Measurements from ENCODE around the gene DEFB110. TPM values are rescaled to one million over a fixed set of nuclear protein-coding genes. Genes with fewer than 3 reads are reported as not detected.

DEFB110 gene
- total RNA-seq (not detected), polyA plus RNA-seq (not detected)

GRCh38 chr6:50021894-50022293 lies at the start of gene DEFB110:
TSS of gene DEFB110 (minus strand) at chr6:50021994. CDS start at chr6:50021935, 59 bp downstream.
- FAIRE-seq, result no peak
- intact Hi-C loops (cut with DNase I), result no loop called here
- Histone ChIP-seq H3K27ac (no peak within 1 kb of the TSS), H3K36me3 (no peaks in the 10 kb centered on the region), H3K4me1 (no peaks in the 10 kb centered on the region), H3K27me3 (no peaks in the 10 kb centered on the region), H3K9me3 (no peaks in the 10 kb centered on the region), H3K4me3 (no peak within 1 kb of the TSS)
- DNase-seq, result no peak
- no peak for ATAC-seq
- no peak for TF ChIP-seq CTCF (IDR thresholded peaks at IDR 0.05)

GRCh38 chr6:50070101-50070500 lies 48.3 kb upstream of the DEFB110 start:
- no peak for ATAC-seq
- 48 to 66% methylated on average over 2 of the region's 2 CpGs for WGBS, 2 donors
- Histone ChIP-seq H3K4me1 (no peaks in the 10 kb centered on the region), H3K4me3 (no peak overlapping the region), H3K9me3 (no peaks in the 10 kb centered on the region), H3K27me3 (no peaks in the 10 kb centered on the region), H3K27ac (no peak overlapping the region), H3K36me3 (no peaks in the 10 kb centered on the region)
- DNase-seq, result no peak
- no peak for TF ChIP-seq CTCF (IDR thresholded peaks at IDR 0.05)
- FAIRE-seq, result no peak
- intact Hi-C loops (cut with DNase I), result no loop called here

GRCh38 chr6:50062051-50062450 lies 40.3 kb upstream of the DEFB110 start:
- WGBS, 2 donors, result 7 to 13% methylated on average over 2 of the region's 2 CpGs
- DNase-seq (no peak), ATAC-seq (no peak), FAIRE-seq (no peak)
- H3K4me3 ChIP-seq, result no peak overlapping the region
- H3K27me3 ChIP-seq, result peaks cover 0 to 3% (median 0%) of the 10 kb centered on the region in 4 donors
- no peak overlapping the region for H3K27ac ChIP-seq
- H3K4me1 ChIP-seq, result no peaks in the 10 kb centered on the region
- no peaks in the 10 kb centered on the region for H3K9me3 ChIP-seq
- no peaks in the 10 kb centered on the region for H3K36me3 ChIP-seq
- no peak for TF ChIP-seq CTCF (IDR thresholded peaks at IDR 0.05)
- intact Hi-C loops (cut with DNase I), result no loop called here

GRCh38 chr6:50056242-50056641 lies 34.4 kb upstream of the DEFB110 start:
- FAIRE-seq, result no peak
- no peaks in the 10 kb centered on the region for H3K36me3 ChIP-seq
- WGBS, 2 donors, result 51 to 83% methylated on average over 1 of the region's 1 CpG

GRCh38 chr6:50049829-50050228 lies 28.0 kb upstream of the DEFB110 start, which contains the start of gene DEFB112:
TSS of gene DEFB112 (minus strand) at chr6:50049929. CDS start at chr6:50049869, 60 bp downstream.
- FAIRE-seq, result no peak
- Histone ChIP-seq H3K9me3 (no peaks in the 10 kb centered on the region), H3K36me3 (no peaks in the 10 kb centered on the region), H3K4me1 (no peaks in the 10 kb centered on the region), H3K27me3 (no peaks in the 10 kb centered on the region), H3K27ac (no peak within 1 kb of the TSS), H3K4me3 (no peak within 1 kb of the TSS)
- DNase-seq, result no peak
- no peak for TF ChIP-seq CTCF (IDR thresholded peaks at IDR 0.05)
- ATAC-seq, result no peak
- WGBS, 2 donors, result 45 to 62% methylated on average over 1 of the region's 1 CpG
- intact Hi-C loops (cut with DNase I), result no loop called here

More at GRCh38 chr6:50056242-50056641, 34.4 kb upstream of the DEFB110 start:
- no peak overlapping the region for H3K27ac ChIP-seq
- TF ChIP-seq CTCF (IDR thresholded peaks at IDR 0.05), result no peak
- DNase-seq (no peak), ATAC-seq (no peak)
- H3K9me3 ChIP-seq, result no peaks in the 10 kb centered on the region
- H3K27me3 ChIP-seq, result peaks cover 0 to 3% (median 0%) of the 10 kb centered on the region in 4 donors
- H3K4me1 ChIP-seq, result no peaks in the 10 kb centered on the region
- intact Hi-C loops (cut with DNase I), result no loop called here
- H3K4me3 ChIP-seq, result no peak overlapping the region

Data from pancreas (tissue), 10 donors.